ENCODE results near the gene HIVEP3. TPM values are rescaled to one million over a fixed set of nuclear protein-coding genes. Genes with fewer than 3 reads are reported as not detected.

The HIVEP3 gene
- total and polyA plus RNA-seq, 2 of the 13 experiments (the other 11 are each of a cell fraction or from before 2014, with no cell fraction given) = 0.05 TPM; not detected in 1

GRCh38 chr1:41674522-41674921 lies 244.2 kb downstream of the HIVEP3 start (continued):
- no peak for TF ChIP-seq ISX (CRISPR knock-in tag; conservative IDR thresholded peaks at IDR 0.05)
- no peak for TF ChIP-seq ZNF577 (CRISPR knock-in tag; IDR thresholded peaks at IDR 0.05; ENCODE audit: borderline replicate concordance, low read depth)
- TF ChIP-seq, protein P1, sequence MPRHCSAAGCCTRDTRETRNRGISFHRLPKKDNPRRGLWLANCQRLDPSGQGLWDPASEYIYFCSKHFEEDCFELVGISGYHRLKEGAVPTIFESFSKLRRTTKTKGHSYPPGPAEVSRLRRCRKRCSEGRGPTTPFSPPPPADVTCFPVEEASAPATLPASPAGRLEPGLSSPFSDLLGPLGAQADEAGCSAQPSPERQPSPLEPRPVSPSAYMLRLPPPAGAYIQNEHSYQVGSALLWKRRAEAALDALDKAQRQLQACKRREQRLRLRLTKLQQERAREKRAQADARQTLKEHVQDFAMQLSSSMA (CRISPR knock-in tag; IDR thresholded peaks at IDR 0.05) = no peak
- TF ChIP-seq ZNF350 (CRISPR knock-in tag; IDR thresholded peaks at IDR 0.05; ENCODE audit: borderline replicate concordance, low read depth) = no peak
- no peak for TF ChIP-seq JDP2 (CRISPR knock-in tag; IDR thresholded peaks at IDR 0.05; ENCODE audit: borderline replicate concordance)
- TF ChIP-seq RBM22 (optimal IDR thresholded peaks at IDR 0.05; ENCODE audit: low read length) = no peak
- TF ChIP-seq, protein P2, sequence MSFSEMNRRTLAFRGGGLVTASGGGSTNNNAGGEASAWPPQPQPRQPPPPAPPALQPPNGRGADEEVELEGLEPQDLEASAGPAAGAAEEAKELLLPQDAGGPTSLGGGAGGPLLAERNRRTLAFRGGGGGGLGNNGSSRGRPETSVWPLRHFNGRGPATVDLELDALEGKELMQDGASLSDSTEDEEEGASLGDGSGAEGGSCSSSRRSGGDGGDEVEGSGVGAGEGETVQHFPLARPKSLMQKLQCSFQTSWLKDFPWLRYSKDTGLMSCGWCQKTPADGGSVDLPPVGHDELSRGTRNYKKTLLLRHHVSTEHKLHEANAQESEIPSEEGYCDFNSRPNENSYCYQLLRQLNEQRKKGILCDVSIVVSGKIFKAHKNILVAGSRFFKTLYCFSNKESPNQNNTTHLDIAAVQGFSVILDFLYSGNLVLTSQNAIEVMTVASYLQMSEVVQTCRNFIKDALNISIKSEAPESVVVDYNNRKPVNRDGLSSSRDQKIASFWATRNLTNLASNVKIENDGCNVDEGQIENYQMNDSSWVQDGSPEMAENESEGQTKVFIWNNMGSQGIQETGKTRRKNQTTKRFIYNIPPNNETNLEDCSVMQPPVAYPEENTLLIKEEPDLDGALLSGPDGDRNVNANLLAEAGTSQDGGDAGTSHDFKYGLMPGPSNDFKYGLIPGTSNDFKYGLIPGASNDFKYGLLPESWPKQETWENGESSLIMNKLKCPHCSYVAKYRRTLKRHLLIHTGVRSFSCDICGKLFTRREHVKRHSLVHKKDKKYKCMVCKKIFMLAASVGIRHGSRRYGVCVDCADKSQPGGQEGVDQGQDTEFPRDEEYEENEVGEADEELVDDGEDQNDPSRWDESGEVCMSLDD (CRISPR knock-in tag; IDR thresholded peaks at IDR 0.05; ENCODE audit: borderline replicate concordance) = no peak

DNA sequence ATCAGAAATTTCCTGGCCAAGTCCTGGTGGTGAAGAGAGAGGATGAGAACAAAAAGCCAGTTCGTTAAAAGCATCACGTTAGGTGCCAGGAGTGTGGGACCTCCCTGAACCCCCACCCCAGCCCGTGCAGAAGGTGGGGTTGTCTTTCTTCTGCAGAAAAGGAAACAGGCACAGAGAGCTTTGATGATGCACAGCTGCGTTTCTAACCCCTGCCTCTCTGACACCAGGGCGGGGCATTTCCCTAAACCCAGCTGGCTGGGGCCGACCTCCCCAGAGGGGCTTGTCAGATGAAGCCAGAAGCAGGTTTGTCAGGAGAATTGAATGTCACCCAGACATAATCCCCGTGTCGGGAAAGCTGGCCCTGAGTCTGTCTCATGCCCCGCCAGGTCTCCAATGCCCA lies 244.9 kb downstream of the HIVEP3 start:
- ATAC-seq (no peak), DNase-seq (ENCODE audit: low spot score) (no peak), FAIRE-seq (no peak)
- Histone ChIP-seq H3K9me3 (ENCODE audit: low read length) (no peaks in the 10 kb centered on the region), H3K79me2 (ENCODE audit: insufficient read depth, low read length) (no peaks in the 10 kb centered on the region), H3K4me3 (replicated peaks in 1 of 3; ENCODE audit: insufficient read depth in 1 of 3, low read depth in 2 of 3, low read length in 3 of 3) (no peak overlapping the region), H4K20me1 (ENCODE audit: insufficient read depth, low read length) (no peaks in the 10 kb centered on the region), H2AFZ (ENCODE audit: low read length) (no peak overlapping the region), H3K27me3 (ENCODE audit: control insufficient read depth in 1 of 2, insufficient read depth in 2 of 2, low read length in 2 of 2) (peaks cover 0 to 19% of the 10 kb centered on the region in 2 experiments; a peak in 3 of 5 replicates), H3K9ac (ENCODE audit: insufficient read depth, low read depth, low read length) (no peak overlapping the region), H3K4me2 (ENCODE audit: low read depth, low read length) (no peak overlapping the region), H3K36me3 (replicated peaks in 1 of 2; ENCODE audit: control insufficient read depth in 1 of 2, insufficient read depth in 2 of 2, low read length in 2 of 2) (no peaks in the 10 kb centered on the region), H3K4me1 (ENCODE audit: insufficient read depth, low read length) (no peaks in the 10 kb centered on the region), H3K27ac (ENCODE audit: extremely low read length, insufficient read depth, low read length) (no peak overlapping the region)
- TF ChIP-seq RAD51 (IDR thresholded peaks at IDR 0.05; ENCODE audit: borderline replicate concordance) (no peak), MAZ (IDR thresholded peaks at IDR 0.05; ENCODE audit: borderline replicate concordance, low read depth, low read length) (no peak), MAZ (CRISPR knock-in tag; IDR thresholded peaks at IDR 0.05; ENCODE audit: low read depth) (no peak), ZNF160 (CRISPR knock-in tag; IDR thresholded peaks at IDR 0.05) (no peak), ZNF510 (CRISPR knock-in tag; IDR thresholded peaks at IDR 0.05; ENCODE audit: low read depth) (no peak), ZNF333 (CRISPR knock-in tag; IDR thresholded peaks at IDR 0.05; ENCODE audit: borderline replicate concordance) (no peak), HOXA5 (CRISPR knock-in tag; IDR thresholded peaks at IDR 0.05) (no peak), STAT5B (CRISPR knock-in tag; IDR thresholded peaks at IDR 0.05) (no peak), FOSL2 (CRISPR knock-in tag; IDR thresholded peaks at IDR 0.05) (no peak), ZNF678 (CRISPR knock-in tag; IDR thresholded peaks at IDR 0.05) (no peak), ZNF101 (CRISPR knock-in tag; IDR thresholded peaks at IDR 0.05; ENCODE audit: borderline replicate concordance, low read depth) (no peak), ZNF816 (CRISPR knock-in tag; IDR thresholded peaks at IDR 0.05; ENCODE audit: borderline replicate concordance) (no peak), ZNF839 (CRISPR knock-in tag; IDR thresholded peaks at IDR 0.05; ENCODE audit: borderline replicate concordance) (no peak)
- TF ChIP-seq, protein P3, sequence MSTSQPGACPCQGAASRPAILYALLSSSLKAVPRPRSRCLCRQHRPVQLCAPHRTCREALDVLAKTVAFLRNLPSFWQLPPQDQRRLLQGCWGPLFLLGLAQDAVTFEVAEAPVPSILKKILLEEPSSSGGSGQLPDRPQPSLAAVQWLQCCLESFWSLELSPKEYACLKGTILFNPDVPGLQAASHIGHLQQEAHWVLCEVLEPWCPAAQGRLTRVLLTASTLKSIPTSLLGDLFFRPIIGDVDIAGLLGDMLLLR (CRISPR knock-in tag; IDR thresholded peaks at IDR 0.05) = no peak
- in situ Hi-C loops (cut with HindIII; ENCODE audit: extremely low pct_ligation_motif_present, low pct_unique_long_range_greater_than_20kb) (no loop called here), intact Hi-C loops (cut with micrococcal nuclease; ENCODE audit: unreplicated experiment) (no loop called here)
- BruUV-seq (replicated peaks) = no TSS peak
- WGBS (ENCODE audit: low lambda C conversion rate) = 10% methylated on average over 4 of the region's 9 CpGs
- ChIA-PET POLR2A (no interaction called here), CTCF (ENCODE audit: low intra/inter-chr PET ratio, low total read pairs) (no interaction called here)

All from HepG2 (cell line).